Breast epithelium (tissue), 3 donors: ENCODE results near the gene PXDN.

Experiments
- POLR2A ChIP-seq: fragments of 450-650 bp; IDR thresholded peaks from one replicate; pipeline ENCODE4 v1.6.1; 2016; ENCODE audit warnings: antibody characterized with exemption, mild to moderate bottlenecking, moderate library complexity
- POLR2AphosphoS5 ChIP-seq, 3 donors: sonication (generic); formaldehyde crosslinking; IDR thresholded peaks; one replicate each; pipeline ENCODE4 v1.6.1; 2017; ENCODE audit warnings: antibody characterized with exemption in 3 of 3
- TF ChIP-seq, protein P1 (sequence below), 3 donors: fragments of 450-650 bp; IDR thresholded peaks; one replicate each; pipeline ENCODE4 v1.5.1; 2016 to 2017; ENCODE audit warnings: antibody characterized with exemption in 3 of 3, mild to moderate bottlenecking in 3 of 3, moderate library complexity in 3 of 3

DNA sequence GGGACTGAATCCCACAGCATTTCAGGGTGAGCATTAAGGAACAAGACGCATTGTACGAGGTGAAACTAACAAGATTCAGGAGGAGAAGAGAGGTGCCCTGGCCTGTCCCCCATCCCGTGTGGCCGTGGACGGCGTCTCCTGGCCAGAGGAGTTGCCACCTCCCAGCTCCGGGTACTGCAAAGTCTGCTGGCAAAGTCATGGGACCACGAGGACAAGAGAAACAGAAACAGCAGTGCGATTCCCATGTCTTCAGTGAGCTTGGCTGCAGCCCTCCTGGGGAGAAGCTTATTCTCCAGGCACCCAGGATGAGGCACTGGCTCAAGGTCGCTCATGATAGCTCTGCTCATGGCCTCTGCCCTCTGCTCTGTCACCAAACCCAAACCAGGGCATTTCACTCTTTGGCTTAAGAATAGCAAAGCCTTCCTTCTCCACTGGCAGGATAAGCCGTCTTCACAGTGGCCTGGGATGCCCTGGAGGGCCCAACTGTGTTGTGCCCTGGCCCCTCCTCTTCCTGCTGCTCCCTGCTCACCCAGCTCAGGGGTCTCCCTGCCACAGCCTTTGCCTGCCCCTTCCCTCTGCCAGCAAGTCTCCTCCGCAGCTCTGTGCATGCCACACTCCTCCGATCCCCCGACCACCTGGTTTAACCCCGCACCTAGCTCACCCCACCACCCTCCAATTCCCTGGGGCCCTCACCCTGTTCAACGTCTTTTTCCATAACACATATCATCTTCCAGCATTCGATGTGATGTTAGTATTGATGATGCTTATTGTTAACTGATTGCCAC is 144.8 kb downstream of the PXDN start:
- no peak for TF ChIP-seq POLR2AphosphoS5 (IDR thresholded peaks at IDR 0.05)
- no peak for TF ChIP-seq POLR2A
- TF ChIP-seq, protein P1, sequence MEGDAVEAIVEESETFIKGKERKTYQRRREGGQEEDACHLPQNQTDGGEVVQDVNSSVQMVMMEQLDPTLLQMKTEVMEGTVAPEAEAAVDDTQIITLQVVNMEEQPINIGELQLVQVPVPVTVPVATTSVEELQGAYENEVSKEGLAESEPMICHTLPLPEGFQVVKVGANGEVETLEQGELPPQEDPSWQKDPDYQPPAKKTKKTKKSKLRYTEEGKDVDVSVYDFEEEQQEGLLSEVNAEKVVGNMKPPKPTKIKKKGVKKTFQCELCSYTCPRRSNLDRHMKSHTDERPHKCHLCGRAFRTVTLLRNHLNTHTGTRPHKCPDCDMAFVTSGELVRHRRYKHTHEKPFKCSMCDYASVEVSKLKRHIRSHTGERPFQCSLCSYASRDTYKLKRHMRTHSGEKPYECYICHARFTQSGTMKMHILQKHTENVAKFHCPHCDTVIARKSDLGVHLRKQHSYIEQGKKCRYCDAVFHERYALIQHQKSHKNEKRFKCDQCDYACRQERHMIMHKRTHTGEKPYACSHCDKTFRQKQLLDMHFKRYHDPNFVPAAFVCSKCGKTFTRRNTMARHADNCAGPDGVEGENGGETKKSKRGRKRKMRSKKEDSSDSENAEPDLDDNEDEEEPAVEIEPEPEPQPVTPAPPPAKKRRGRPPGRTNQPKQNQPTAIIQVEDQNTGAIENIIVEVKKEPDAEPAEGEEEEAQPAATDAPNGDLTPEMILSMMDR (IDR thresholded peaks at IDR 0.05): no peak
